Vagina (tissue), 2 donors: ENCODE results near the gene ZP1.

Experiments
- CTCF ChIP-seq, 3 experiments: fragments of 450-650 bp in 2 of 3; fragments of 200-600 bp in 1 of 3; sonication (generic) in 1 of 3; IDR thresholded peaks; one replicate each; pipeline ENCODE4 v1.5.1; 2017 to 2019; ENCODE audit warnings: antibody characterized with exemption in 3 of 3, mild to moderate bottlenecking in 2 of 3, moderate library complexity in 2 of 3
- POLR2A ChIP-seq, 2 donors: fragments of 450-650 bp; IDR thresholded peaks; one replicate each; pipeline ENCODE4 v1.6.1; 2017; ENCODE audit warnings: antibody characterized with exemption in 2 of 2, mild to moderate bottlenecking in 2 of 2, moderate library complexity in 2 of 2
- POLR2AphosphoS5 ChIP-seq, 2 donors: sonication (generic); formaldehyde crosslinking; IDR thresholded peaks; one replicate each; pipeline ENCODE4 v1.9.0; 2017; ENCODE audit warnings: antibody characterized with exemption in 2 of 2, mild to moderate bottlenecking in 2 of 2, low read depth in 1 of 2; ENCODE audit not compliant: insufficient read depth in 1 of 2

GRCh38 chr11:60857378-60858232, 9.7 kb upstream of the ZP1 start:
- TF ChIP-seq POLR2A (IDR thresholded peaks at IDR 0.05): no peak
- no peak for TF ChIP-seq CTCF (IDR thresholded peaks at IDR 0.05)
- no peak for TF ChIP-seq POLR2AphosphoS5 (IDR thresholded peaks at IDR 0.05; ENCODE audit: insufficient read depth in 1 of 2, low read depth in 1 of 2)
